Spleen (tissue), 7 donors: ENCODE data around the gene SEPTIN5.

Experiments used
- CTCF ChIP-seq, 11 experiments: fragments of 200-600 bp in 7 of 11; fragments of 450-650 bp in 4 of 11; sonication (generic) in 4 of 11; IDR thresholded peaks in 8 of 11; conservative IDR thresholded peaks in 3 of 11; 1 replicate in 7 of 11; 2 replicates in 4 of 11; pipeline versions ENCODE4 v1.4.0 to v1.8.0; 2016 to 2021; ENCODE audit warnings: antibody characterized with exemption in 11 of 11, inconsistent platforms in 4 of 11, mild to moderate bottlenecking in 1 of 11
- POLR2A ChIP-seq, 3 donors: fragments of 450-650 bp; IDR thresholded peaks; one replicate each; pipeline ENCODE4 v1.5.1; 2017; ENCODE audit warnings: antibody characterized with exemption in 3 of 3, mild to moderate bottlenecking in 1 of 3
- donor health status: DM: no; HTN: no; CAD: no; lungs with moderate emphysema.
- donor health status: DM: no; HTN: no; CAD: no.
- donor health status: DM: no; HTN: no; CAD: no.

- no peak for TF ChIP-seq CTCF (IDR thresholded peaks at IDR 0.05 in 8 of 11, conservative IDR thresholded peaks at IDR 0.05 in 3 of 11)
- TF ChIP-seq POLR2A (IDR thresholded peaks at IDR 0.05), result no peak
These were observed 56.3 kb downstream of the SEPTIN5 start for GRCh38 chr22:19770349-19771220.
